ENCODE data around the gene OOSP4A.

The OOSP4A gene

DNA sequence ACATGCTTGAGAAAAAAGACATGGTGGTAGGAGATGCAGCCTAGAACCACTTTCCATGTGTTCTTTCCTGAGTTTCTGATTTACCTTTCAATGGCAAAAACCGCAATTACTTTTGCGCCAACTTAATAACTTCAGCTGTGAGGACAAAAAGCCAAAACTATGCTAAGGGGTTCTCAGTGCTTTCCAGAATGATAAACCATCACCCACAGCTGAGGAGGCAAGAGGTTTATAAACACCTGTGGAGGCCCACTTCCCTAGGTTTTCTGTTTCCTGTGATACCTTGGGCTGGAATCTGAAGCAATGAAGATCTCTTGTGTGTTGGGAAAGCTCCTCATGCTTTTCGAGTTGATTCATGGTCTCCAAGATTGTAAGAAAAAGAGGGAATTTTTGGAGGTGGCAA, at the start of gene OOSP4A:
Gene OOSP4A, plus strand, starts transcription at position 301 of the 400 bp plus-strand sequence. Its CDS starts 0 bp downstream, at position 301.
- no peak for DNase-seq

DNA sequence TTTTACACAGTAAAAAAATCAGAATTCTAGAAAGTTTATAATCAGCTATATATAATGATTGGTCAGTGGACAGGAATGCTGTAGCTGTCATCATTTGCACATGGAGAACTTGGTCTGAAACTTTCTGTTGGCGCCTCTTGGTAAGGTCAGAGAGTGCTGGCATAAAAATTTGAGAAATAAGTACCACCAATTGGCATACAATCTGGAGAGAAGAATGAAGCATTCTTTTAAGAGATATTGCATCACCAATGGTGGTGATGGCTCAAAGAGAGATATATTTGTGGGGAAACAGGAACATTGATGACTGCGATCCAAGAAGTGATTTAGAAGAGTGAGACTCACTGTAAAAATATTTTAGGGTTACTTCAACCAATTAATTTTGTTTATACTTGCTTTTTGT, 45.4 kb upstream of the OOSP4A start:
- DNase-seq, result no peak

DNA sequence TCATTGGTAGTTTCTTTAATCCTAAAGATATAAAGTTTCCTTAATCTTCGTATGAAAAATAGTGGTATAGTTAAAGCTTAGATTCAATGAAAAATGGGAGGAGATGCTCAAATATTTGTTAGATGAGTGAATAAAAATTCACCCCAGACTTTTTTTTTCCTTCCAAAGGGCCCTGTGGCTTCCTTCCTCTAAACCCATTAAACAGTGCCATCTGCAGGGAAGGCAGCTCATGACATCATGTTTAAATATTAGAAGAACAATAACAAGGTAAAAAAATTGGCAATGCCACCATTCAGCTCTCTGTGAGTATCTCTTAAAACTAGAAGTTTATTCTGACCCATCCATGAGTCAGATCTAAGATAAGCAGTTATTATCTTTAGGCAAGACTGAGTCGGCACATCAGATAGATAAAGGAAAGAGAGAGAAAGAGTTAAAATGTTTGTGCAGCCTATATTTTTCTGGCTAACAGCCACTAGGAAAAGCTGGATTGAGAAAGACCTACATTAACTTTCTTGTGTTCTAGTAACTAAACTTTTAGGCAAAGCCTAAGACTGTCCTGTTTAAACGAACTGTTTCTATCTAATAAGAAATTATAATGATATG, 44.7 kb upstream of the OOSP4A start:
- no peak for DNase-seq

- DNase-seq, result no peak
These were observed 40.0 kb upstream of the OOSP4A start for GRCh38 chr11:59923813-59924212.

DNA sequence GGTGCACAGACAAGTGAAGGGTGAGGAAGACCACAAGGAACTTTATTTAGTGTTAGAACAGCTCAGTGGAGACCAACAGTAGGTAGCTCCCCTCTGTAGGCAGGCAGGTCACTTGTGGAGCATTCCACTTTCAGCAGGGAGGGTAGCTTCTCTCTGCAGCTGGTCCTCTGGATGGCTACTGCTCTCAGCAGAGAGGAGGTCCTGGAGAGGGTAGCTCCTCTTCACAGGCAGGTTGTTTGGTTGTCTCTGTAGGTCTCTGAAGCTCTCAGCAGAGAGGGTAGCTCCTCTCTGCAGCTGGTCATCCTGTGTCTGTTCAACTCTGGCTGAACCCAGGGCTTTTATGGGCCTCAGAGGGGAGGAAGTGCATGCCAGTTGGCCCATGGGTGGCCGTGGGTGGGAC, 32.1 kb upstream of the OOSP4A start:
- no peak for DNase-seq

DNA sequence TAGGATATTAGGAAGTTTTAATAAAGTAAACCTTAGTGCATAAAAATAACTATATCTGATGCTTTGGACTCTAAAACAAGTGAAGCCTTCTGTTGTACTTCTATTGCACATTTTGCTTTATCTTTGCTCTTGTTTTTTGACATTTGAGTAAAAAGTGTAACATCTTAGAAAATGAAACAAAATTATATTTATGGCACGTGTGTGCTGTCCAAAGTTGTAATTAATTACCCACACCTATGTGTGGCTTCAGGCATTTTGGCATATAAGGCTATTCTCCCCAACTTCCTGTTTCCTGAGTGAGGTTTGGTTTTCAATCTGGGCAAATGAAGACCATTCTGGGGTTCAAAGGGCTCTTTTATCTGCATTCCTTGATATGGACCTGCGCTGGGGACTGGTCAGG, 25.7 kb upstream of the OOSP4A start, which contains the start of gene OOSP1:
Gene OOSP1, plus strand, starts transcription at position 301 of the 400 bp plus-strand sequence. Its CDS starts 23 bp downstream, at position 324.
- DNase-seq, result no peak

GRCh38 chr11:59938718-59939117, 25.1 kb upstream of the OOSP4A start:
- DNase-seq, result no peak

GRCh38 chr11:59939482-59939881, 24.4 kb upstream of the OOSP4A start:
- no peak for DNase-seq

GRCh38 chr11:59941091-59941490, 22.7 kb upstream of the OOSP4A start:
- DNase-seq, result no peak

- no peak for DNase-seq
These were observed 19.7 kb upstream of the OOSP4A start for GRCh38 chr11:59943997-59944714.

DNA sequence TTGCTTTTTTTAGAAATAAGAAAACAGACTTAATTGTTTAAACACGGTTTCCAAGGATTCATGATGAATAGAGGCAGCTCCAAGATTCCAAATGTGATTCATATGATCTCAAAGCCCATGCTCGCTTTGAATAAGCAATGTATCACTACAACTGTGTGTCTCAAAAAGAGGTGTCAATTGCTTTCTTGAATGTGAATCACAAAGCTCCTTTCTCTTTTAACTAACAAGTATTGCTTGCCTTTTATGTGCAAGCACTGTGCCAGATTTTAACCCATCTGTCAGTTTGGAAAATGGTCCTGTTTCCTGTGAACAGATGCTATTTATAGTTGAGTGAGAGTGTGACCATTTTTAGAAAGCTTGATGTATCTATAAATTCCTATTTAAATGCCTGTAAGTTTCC, 19.1 kb upstream of the OOSP4A start:
- no peak for DNase-seq

DNA sequence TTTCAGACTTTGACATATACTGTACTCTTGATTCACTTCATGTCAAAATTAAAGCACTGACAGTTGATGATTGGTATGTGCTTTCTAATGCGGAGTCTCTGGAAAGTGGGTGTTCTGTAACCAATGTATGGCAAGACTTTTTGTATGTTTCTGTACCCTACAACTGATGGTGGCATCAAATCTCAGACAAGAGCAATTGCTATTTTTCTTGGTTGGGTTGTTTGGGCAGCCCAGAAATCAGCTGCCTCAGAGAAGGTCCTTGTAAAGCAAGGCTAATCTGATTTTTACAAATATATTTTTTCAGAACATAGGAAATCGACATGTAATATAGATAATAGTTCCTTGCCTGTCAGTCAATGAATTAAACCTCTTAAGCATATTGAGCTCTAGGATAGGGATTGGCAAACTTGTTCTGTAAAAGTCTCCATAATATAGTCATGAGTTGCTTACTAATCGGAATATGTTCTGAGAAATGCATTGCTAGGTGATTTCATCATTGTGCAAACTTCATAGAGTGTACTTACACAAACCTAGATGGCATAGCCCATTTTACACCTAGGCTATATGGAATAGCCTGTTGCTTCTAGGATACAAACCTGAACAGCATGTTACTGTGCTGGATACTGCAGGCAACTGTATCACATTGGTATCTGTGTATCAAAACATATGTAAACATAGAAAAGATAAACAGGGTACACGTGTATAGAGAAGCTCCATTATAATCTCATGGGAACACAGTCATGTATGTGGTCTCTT, 10.2 kb upstream of the OOSP4A start:
- no peak for DNase-seq

DNA sequence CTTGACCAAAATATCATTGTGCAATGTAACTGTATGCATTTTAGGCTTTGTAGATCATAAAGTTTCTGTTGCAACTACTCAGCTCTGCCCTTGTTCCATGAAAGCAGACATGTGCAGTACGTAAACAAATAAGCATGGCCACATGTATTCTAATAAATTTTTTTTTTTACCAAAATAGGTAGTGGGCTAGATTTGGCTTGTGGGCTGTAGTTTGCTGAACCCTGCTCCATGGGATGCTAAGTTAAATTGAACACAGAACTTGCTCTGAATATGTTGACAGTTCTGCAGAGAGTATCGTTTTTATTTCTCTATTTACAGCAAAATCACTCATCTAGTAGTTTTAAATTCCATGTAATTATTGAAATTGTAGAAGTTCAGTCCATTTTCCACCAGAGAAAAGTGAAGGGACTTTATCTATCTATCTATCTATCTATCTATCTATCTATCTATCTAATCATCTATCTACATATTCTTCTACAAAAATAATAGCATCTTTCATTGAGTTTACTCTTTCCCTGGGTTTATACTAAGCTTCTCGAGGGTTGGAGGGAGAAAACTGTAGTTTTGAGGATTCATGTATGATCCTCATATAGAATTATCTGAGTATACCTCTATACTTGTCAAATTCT, 9.5 kb upstream of the OOSP4A start:
- no peak for DNase-seq

GRCh38 chr11:59957094-59957493, 6.7 kb upstream of the OOSP4A start:
- no peak for DNase-seq

- no peak for DNase-seq
These were observed 3.1 kb upstream of the OOSP4A start for GRCh38 chr11:59960502-59961381.

- DNase-seq, result no peak
These were observed 1.7 kb upstream of the OOSP4A start for GRCh38 chr11:59962107-59962482.

DNA sequence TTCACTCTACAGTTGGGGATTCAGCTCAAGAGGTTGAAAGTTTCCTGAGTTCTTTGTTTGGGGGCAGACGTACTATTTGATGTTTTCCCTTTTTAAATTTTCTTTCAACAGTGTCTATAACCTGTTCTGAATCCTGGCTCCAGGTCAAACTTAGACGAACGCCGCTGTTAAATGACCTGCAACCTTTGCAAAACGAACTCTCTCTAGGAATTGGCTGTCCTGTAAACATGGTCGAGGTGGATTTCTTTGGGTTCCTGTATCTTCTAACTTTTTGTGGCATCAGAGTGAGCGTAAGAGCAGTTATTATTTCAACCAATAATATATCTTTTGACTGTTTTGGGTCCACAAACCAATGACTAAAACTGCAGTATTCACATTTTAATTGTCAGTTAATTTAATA, 1.6 kb downstream of the OOSP4A start:
- DNase-seq, result no peak

DNA sequence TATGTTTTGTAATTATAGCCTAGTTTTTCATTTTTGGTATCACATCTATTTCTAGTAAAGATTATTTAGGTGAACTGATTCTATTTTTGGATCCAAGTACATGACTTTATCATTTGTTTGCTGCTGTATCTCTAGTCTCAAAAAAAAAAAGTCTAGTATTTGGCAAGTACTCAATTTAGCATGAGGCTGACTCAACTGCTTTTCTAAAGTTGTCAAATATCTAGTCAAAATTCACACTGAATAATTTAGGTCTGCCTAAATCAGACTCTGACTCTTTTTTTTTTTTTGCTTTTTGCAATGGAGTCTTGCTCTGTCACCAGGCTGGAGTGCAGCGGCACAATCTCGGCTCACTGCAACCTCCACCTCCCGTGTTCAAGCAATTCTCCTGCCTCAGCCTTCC, 2.4 kb downstream of the OOSP4A start:
- DNase-seq, result no peak

DNA sequence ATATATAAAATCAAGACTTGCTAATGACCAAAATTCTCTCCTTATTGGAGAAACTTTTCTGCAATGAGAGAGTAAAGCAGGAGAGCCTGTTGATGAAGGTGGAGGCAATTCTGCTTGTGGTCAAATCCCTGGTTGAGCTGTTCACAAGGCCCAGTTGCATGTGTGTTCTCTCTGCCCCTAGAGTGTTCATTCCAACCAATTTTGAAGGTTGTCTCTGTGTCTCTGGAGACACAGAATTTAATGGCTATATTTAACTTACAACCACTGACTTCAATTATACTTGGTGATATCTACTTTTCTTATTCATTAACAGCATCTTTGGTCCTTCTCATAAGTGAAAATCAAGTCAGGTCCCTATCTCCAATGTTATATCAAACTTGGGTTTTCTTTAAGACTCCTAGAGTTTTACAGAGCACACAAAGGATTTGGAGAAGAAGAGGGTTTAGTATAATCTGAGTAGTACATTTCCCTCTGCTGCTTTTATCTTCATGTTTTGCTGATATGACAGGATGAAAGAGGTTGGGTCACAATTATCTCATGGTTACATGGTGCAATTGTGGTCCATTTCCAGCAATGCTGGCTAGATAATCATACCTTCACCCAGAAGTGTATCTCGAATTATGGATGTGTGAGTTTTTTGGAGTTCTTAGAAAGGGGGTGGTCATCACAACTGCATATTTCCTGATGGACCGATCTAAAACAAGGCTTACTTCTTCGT, 4.0 kb downstream of the OOSP4A start:
- no peak for DNase-seq

- no peak for DNase-seq
These were observed 4.6 kb downstream of the OOSP4A start for GRCh38 chr11:59968395-59968783.

- no peak for DNase-seq
These were observed 9.3 kb downstream of the OOSP4A start for GRCh38 chr11:59973097-59973496.

Data from NCI-H2081 treated with DMSO at 0.1 percent for 48 hours (cell line).